ENCODE measurements around the gene TMEM114.

DNA sequence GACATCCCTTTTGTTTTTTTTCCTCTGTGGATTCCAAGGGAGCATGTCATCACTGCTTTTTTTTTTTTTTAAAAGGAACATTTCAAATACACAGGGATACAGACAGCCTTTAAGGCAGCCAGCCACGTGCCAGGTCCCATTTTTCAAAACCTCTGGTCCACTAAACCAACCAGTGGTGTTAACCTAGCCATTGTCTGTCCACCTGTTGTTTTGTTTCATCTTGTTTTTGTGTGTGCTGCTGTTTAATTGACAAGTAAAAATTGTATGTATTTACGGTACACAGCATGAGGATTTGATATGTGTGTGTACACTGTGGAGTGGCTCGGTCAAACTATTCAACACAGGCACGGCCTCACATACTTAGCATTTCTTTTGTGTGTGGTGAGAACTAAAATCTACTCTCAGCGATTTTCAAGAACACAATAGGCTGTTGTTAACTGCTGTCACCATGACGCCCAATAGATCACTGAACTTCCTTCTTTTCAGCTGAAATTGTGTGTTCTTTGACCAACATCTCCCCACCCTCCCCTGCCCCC lies 19.2 kb downstream of the TMEM114 start:
- TF ChIP-seq, protein P1, sequence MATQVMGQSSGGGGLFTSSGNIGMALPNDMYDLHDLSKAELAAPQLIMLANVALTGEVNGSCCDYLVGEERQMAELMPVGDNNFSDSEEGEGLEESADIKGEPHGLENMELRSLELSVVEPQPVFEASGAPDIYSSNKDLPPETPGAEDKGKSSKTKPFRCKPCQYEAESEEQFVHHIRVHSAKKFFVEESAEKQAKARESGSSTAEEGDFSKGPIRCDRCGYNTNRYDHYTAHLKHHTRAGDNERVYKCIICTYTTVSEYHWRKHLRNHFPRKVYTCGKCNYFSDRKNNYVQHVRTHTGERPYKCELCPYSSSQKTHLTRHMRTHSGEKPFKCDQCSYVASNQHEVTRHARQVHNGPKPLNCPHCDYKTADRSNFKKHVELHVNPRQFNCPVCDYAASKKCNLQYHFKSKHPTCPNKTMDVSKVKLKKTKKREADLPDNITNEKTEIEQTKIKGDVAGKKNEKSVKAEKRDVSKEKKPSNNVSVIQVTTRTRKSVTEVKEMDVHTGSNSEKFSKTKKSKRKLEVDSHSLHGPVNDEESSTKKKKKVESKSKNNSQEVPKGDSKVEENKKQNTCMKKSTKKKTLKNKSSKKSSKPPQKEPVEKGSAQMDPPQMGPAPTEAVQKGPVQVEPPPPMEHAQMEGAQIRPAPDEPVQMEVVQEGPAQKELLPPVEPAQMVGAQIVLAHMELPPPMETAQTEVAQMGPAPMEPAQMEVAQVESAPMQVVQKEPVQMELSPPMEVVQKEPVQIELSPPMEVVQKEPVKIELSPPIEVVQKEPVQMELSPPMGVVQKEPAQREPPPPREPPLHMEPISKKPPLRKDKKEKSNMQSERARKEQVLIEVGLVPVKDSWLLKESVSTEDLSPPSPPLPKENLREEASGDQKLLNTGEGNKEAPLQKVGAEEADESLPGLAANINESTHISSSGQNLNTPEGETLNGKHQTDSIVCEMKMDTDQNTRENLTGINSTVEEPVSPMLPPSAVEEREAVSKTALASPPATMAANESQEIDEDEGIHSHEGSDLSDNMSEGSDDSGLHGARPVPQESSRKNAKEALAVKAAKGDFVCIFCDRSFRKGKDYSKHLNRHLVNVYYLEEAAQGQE (IDR thresholded peaks at IDR 0.05; ENCODE audit: borderline replicate concordance): no peak
- TF ChIP-seq, protein P2, sequence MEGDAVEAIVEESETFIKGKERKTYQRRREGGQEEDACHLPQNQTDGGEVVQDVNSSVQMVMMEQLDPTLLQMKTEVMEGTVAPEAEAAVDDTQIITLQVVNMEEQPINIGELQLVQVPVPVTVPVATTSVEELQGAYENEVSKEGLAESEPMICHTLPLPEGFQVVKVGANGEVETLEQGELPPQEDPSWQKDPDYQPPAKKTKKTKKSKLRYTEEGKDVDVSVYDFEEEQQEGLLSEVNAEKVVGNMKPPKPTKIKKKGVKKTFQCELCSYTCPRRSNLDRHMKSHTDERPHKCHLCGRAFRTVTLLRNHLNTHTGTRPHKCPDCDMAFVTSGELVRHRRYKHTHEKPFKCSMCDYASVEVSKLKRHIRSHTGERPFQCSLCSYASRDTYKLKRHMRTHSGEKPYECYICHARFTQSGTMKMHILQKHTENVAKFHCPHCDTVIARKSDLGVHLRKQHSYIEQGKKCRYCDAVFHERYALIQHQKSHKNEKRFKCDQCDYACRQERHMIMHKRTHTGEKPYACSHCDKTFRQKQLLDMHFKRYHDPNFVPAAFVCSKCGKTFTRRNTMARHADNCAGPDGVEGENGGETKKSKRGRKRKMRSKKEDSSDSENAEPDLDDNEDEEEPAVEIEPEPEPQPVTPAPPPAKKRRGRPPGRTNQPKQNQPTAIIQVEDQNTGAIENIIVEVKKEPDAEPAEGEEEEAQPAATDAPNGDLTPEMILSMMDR (IDR thresholded peaks at IDR 0.05; ENCODE audit: poor library complexity, severe bottlenecking): no peak
- TF ChIP-seq EP300 (conservative IDR thresholded peaks at IDR 0.05; ENCODE audit: poor library complexity, severe bottlenecking) (no peak), EZH2 (IDR thresholded peaks at IDR 0.05; ENCODE audit: borderline replicate concordance, insufficient read depth, low read length, poor library complexity, severe bottlenecking) (no peak), POLR2AphosphoS5 (IDR thresholded peaks at IDR 0.05) (no peak), RAD21 (conservative IDR thresholded peaks at IDR 0.05) (no peak), TAF1 (IDR thresholded peaks at IDR 0.05; ENCODE audit: low read depth) (no peak), MXI1 (conservative IDR thresholded peaks at IDR 0.05; ENCODE audit: poor library complexity, severe bottlenecking) (no peak), SMC3 (conservative IDR thresholded peaks at IDR 0.05; ENCODE audit: poor library complexity) (no peak)
